ENCODE data around the gene TMEM272. TPM values are rescaled to one million over a fixed set of nuclear protein-coding genes. Genes with fewer than 3 reads are reported as not detected.

Gene TMEM272
- total and polyA plus RNA-seq, 2 of the 13 experiments (the other 11 are each of a cell fraction or from before 2014, with no cell fraction given), result 0.37 to 0.62 TPM

DNA sequence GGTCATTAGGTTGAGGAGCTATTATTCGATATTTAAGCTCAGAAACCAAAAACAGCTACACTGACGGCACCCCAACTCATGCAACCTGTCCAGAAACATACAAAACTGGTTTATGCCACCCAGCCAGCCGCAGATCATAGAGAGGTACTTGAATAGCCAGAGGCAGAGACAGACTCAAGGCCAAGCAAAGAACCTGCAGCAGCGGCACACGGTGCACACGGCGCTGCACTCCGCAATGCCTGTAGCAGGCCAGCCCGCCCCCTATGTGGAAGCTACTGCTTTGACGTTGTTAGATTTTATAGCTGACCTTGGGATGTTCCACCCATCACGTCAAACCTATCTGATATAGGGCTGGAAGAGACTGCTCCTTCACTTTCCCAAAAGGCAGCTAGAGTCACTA, 29.1 kb downstream of the TMEM272 start (continued):
- TF ChIP-seq NFKBIZ (CRISPR knock-in tag; IDR thresholded peaks at IDR 0.05) (no peak), CBFB (CRISPR knock-in tag; IDR thresholded peaks at IDR 0.05) (no peak), ZSCAN22 (CRISPR knock-in tag; IDR thresholded peaks at IDR 0.05) (no peak), ZBTB49 (CRISPR knock-in tag; IDR thresholded peaks at IDR 0.05; ENCODE audit: borderline replicate concordance) (no peak), DRAP1 (CRISPR knock-in tag; IDR thresholded peaks at IDR 0.05) (no peak)
- TF ChIP-seq, protein P1, sequence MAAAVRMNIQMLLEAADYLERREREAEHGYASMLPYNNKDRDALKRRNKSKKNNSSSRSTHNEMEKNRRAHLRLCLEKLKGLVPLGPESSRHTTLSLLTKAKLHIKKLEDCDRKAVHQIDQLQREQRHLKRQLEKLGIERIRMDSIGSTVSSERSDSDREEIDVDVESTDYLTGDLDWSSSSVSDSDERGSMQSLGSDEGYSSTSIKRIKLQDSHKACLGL (CRISPR knock-in tag; IDR thresholded peaks at IDR 0.05), result no peak

- POLR2A ChIA-PET, result interaction anchor here (0.9 to 2.3 kb wide), 3 partner anchors 10 to 362 kb away, joined by 3 to 10 read pairs (median 3); partner anchors contain the start of gene INTS6
- no peaks in the 10 kb centered on the region for H3K79me2 ChIP-seq (ENCODE audit: insufficient read depth, low read length)
- BruUV-seq (replicated peaks), result no TSS peak
- H3K4me1 ChIP-seq (ENCODE audit: insufficient read depth, low read length), result peaks cover 14% of the 10 kb centered on the region
- ATAC-seq (peak; percentile 94), DNase-seq (ENCODE audit: low spot score) (peak; percentile 63), FAIRE-seq (peak; percentile 90)
- in situ Hi-C loops (cut with HindIII; ENCODE audit: extremely low pct_ligation_motif_present, low pct_unique_long_range_greater_than_20kb), result loop anchor here (10.0 kb wide), 1 partner anchor 310 kb away; the partner anchor contains the start of gene NEK5
- H3K36me3 ChIP-seq (replicated peaks in 1 of 2; ENCODE audit: control insufficient read depth in 1 of 2, insufficient read depth in 2 of 2, low read length in 2 of 2), result no peaks in the 10 kb centered on the region
- CTCF ChIA-PET (ENCODE audit: low intra/inter-chr PET ratio, low total read pairs), result interaction anchor here (1.1 to 1.6 kb wide), 5 partner anchors 35 to 386 kb away, joined by 4 to 9 read pairs (median 5); partner anchors contain the start of gene NEK5
- no peaks in the 10 kb centered on the region for H4K20me1 ChIP-seq (ENCODE audit: insufficient read depth, low read length)
- intact Hi-C loops (cut with micrococcal nuclease; ENCODE audit: unreplicated experiment), result loop anchor here (1.0 kb wide), 2 partner anchors 312 to 386 kb away; no protein-coding TSS in a partner anchor
- H3K4me3 ChIP-seq (replicated peaks in 1 of 3; ENCODE audit: insufficient read depth in 1 of 3, low read depth in 2 of 3, low read length in 3 of 3), result peak overlapping the region in 2 of 3 experiments; percentile 43 to 53; a peak in 5 of 6 replicates
- H3K4me2 ChIP-seq (ENCODE audit: low read depth, low read length), result peak overlapping the region; percentile 77
- H3K27me3 ChIP-seq (ENCODE audit: control insufficient read depth in 1 of 2, insufficient read depth in 2 of 2, low read length in 2 of 2), result no peaks in the 10 kb centered on the region
- 21% methylated on average over 12 of the region's 13 CpGs for WGBS (ENCODE audit: low lambda C conversion rate)
- H3K9me3 ChIP-seq (ENCODE audit: low read length), result no peaks in the 10 kb centered on the region
- peak overlapping the region; percentile 16; the same call in 1 of the 2 replicates for H3K9ac ChIP-seq (ENCODE audit: insufficient read depth, low read depth, low read length)
- H2AFZ ChIP-seq (ENCODE audit: low read length), result peak overlapping the region; percentile 36
- H3K27ac ChIP-seq (ENCODE audit: extremely low read length, insufficient read depth, low read length), result no peak overlapping the region
- TF ChIP-seq PHB2 (IDR thresholded peaks at IDR 0.05; ENCODE audit: partially characterized antibody), result no peak
- no peak for TF ChIP-seq CC2D1A (CRISPR knock-in tag; IDR thresholded peaks at IDR 0.05)
- no peak for TF ChIP-seq ZNF879 (CRISPR knock-in tag; IDR thresholded peaks at IDR 0.05)
- no peak for TF ChIP-seq SOX6 (IDR thresholded peaks at IDR 0.05)
- TF ChIP-seq SOX6 (CRISPR knock-in tag; IDR thresholded peaks at IDR 0.05), result peak; percentile 34; the same call in 1 of the 2 replicates
- peak; percentile 71 for TF ChIP-seq RAD21 (CRISPR knock-in tag; IDR thresholded peaks at IDR 0.05)
- TF ChIP-seq XRCC5 (optimal IDR thresholded peaks at IDR 0.05; ENCODE audit: low read length), result peak; percentile 52
- TF ChIP-seq BHLHE40 (IDR thresholded peaks at IDR 0.05; ENCODE audit: low read length), result peak; percentile 60
- TF ChIP-seq, protein P2, sequence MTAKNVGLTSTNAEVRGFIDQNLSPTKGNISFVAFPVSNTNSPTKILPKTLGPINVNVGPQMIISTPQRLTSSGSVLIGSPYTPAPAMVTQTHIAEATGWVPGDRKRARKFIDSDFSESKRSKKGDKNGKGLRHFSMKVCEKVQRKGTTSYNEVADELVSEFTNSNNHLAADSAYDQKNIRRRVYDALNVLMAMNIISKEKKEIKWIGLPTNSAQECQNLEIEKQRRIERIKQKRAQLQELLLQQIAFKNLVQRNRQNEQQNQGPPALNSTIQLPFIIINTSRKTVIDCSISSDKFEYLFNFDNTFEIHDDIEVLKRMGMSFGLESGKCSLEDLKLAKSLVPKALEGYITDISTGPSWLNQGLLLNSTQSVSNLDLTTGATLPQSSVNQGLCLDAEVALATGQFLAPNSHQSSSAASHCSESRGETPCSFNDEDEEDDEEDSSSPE (CRISPR knock-in tag; IDR thresholded peaks at IDR 0.05), result 0 out of 2 replicates have a peak, but pooled peaks have one; percentile 20
- no peak for TF ChIP-seq SMARCC2 (IDR thresholded peaks at IDR 0.05)
- no peak; the same call in 1 of the 2 replicates for TF ChIP-seq SIX1 (CRISPR knock-in tag; IDR thresholded peaks at IDR 0.05; ENCODE audit: borderline replicate concordance)
Observed at GRCh38 chr13:51814825-51815650, 29.9 kb downstream of the TMEM272 start.

Measured in HepG2 (cell line).